Heart right ventricle (tissue), 16 donors: ENCODE measurements around the gene UBE2C. TPM values are rescaled to one million over a fixed set of nuclear protein-coding genes. Genes with fewer than 3 reads are reported as not detected.

Experiments
- ATAC-seq, 8 donors: fragments of 200-7000 bp; cut with Tn5 transposase; one replicate each; pipeline ENCODE4 v1.9.1; 2020; ENCODE audit warnings: mild to moderate bottlenecking in 8 of 8, moderate library complexity in 8 of 8, moderate number of reproducible peaks in 1 of 8
- DNase-seq, 2 donors: peaks; one replicate each; pipeline ENCODE4 v3.0.0-alpha.2; 2020
- H3K27ac ChIP-seq, 10 donors: fragments of 200-600 bp; sonication (generic) in 2 of 10; one replicate each; pipeline versions ENCODE4 v1.5.0 to v1.8.0; 2020 to 2022; ENCODE audit warnings: mild to moderate bottlenecking in 3 of 10
- H3K27me3 ChIP-seq, 7 donors: fragments of 200-600 bp; one replicate each; pipeline ENCODE4 v1.8.0; 2021 to 2022; ENCODE audit warnings: mild to moderate bottlenecking in 2 of 7
- H3K36me3 ChIP-seq, 9 donors: fragments of 200-600 bp; sonication (generic) in 1 of 9; one replicate each; pipeline versions ENCODE4 v1.5.0 to v1.8.0; 2020 to 2022; ENCODE audit warnings: mild to moderate bottlenecking in 2 of 9
- H3K4me1 ChIP-seq, 9 donors: fragments of 200-600 bp; sonication (generic) in 1 of 9; one replicate each; pipeline versions ENCODE4 v1.5.0 to v1.8.0; 2020 to 2022; ENCODE audit warnings: mild to moderate bottlenecking in 4 of 9
- H3K4me3 ChIP-seq, 10 donors: fragments of 200-600 bp; sonication (generic) in 2 of 10; one replicate each; pipeline versions ENCODE4 v1.5.0 to v1.8.0; 2020 to 2022; ENCODE audit warnings: mild to moderate bottlenecking in 7 of 10, moderate library complexity in 2 of 10
- H3K9me3 ChIP-seq, 11 donors: fragments of 200-600 bp in 10 of 11; sonication (generic) in 2 of 11; one replicate each; pipeline versions ENCODE4 v1.5.0 to v1.8.0; 2013 to 2022; ENCODE audit warnings: mild to moderate bottlenecking in 2 of 11, control low read depth in 1 of 11, moderate library complexity in 1 of 11
- CTCF ChIP-seq, 9 donors: fragments of 200-600 bp; sonication (generic) in 2 of 9; IDR thresholded peaks; one replicate each; pipeline versions ENCODE4 v1.5.0 to v1.8.0; 2021 to 2022; ENCODE audit warnings: antibody characterized with exemption in 9 of 9, mild to moderate bottlenecking in 5 of 9, moderate library complexity in 1 of 9
- WGBS, 2 donors: extraction: QIAGEN DNeasy Blood & Tissue Kit; methylation state at CpG; one replicate each; pipeline ENCODE4 v1.1.7; 2013; ENCODE audit warnings: inconsistent platforms in 1 of 2; 5-methylcytosine and 5-hydroxymethylcytosine counted together
- intact Hi-C, 10 donors: fragments of 100-400 bp; cut with DNase I; formaldehyde crosslinking; loops; one replicate each; pipeline versions ENCODE4 v1.11.1 to v1.14.2; 2022
- polyA plus RNA-seq, 2 donors: library from polyadenylated mRNA; stranded (reverse); fragments of 200-250 nt; gene quantifications; one replicate each; pipeline ENCODE4 v1.2.3, GENCODE V29; 2013
- total RNA-seq, 10 donors: library from RNA; stranded (reverse); fragmentation: NEBNext Ultra II Directional in 3 of 10; extraction: Animal tissue kit (Norgen Biotek cat#: 25700) in 3 of 10; gene quantifications; one replicate each; pipeline versions ENCODE4 v1.2.1 to v1.2.4, GENCODE V29; 2021 to 2023
- donor health status: Arrhythmogenic right ventricular cardiomyopathy.
- donor health status: ischemic (EF 13 %, LVEDD 7.1; RV severe dilation, severe dysfunction).
- donor health status: healthy with polysubstance abuse.
- donor health status: DM: no; HTN: yes; CAD: no.
- donor health status: DM: no; HTN: no; CAD: no.
- donor health status: ischemic (EF 25% LVEDD 6.9; RV normal size, moderate dysfunction).
- donor health status: ischemic (EF 25% LVEDD 5.7; RV mildly dilated, moderate dysfunction).
- donor health status: healthy.
- donor health status: DM: yes; HTN: yes; CAD: no.
- donor health status: Ischemic cardiomyopathy.
- donor health status: ischemic (EF 35%, LVEDD 5.7; RV mildly dilated, moderate dysfunction).
- donor health status: nonischemic (EF 11% LVEDD 7.7; RV severe dilation, severe dysfunction).
- donor health status: DM: yes; HTN: yes; CAD: no.
- donor health status: PGD.
- donor health status: ischemic (EF 29% LVEDD 5.4; RV normal size, mild dysfunction).
- donor health status: nonischemic (EF 23%, LVEDD 6.1; RV moderate dilation, normal function).

UBE2C gene
- total and polyA plus RNA-seq, 12 donors, result 0.37 to 8.6 (median 1.1) TPM; not detected in 2

GRCh38 chr20:45848421-45848820 is 36.0 kb downstream of the UBE2C start:
- H3K36me3 ChIP-seq, result peaks cover 6 to 100% (median 26%) of the 10 kb centered on the region in 9 donors
- no peak overlapping the region for H3K4me3 ChIP-seq
- H3K4me1 ChIP-seq, result peaks cover 0 to 15% (median 2%) of the 10 kb centered on the region in 9 donors
- ATAC-seq (peak in 1 of 8 donors; percentile 6), DNase-seq (no peak)
- WGBS, 2 donors, result 94 to 96% methylated on average over 8 of the region's 8 CpGs
- intact Hi-C loops, result no loop called here
- TF ChIP-seq CTCF (IDR thresholded peaks at IDR 0.05), result no peak
- no peaks in the 10 kb centered on the region for H3K27me3 ChIP-seq
- H3K27ac ChIP-seq, result no peak overlapping the region
- no peaks in the 10 kb centered on the region for H3K9me3 ChIP-seq

- WGBS, 2 donors, result 88 to 92% methylated on average over 8 of the region's 8 CpGs
- Histone ChIP-seq H3K27ac (no peak overlapping the region), H3K27me3 (no peaks in the 10 kb centered on the region), H3K36me3 (peaks cover 3 to 100% (median 20%) of the 10 kb centered on the region in 9 donors), H3K4me1 (peaks cover 0 to 11% (median 0%) of the 10 kb centered on the region in 9 donors), H3K4me3 (no peak overlapping the region), H3K9me3 (no peaks in the 10 kb centered on the region)
- intact Hi-C loops, result no loop called here
- ATAC-seq (no peak), DNase-seq (no peak)
- TF ChIP-seq CTCF (IDR thresholded peaks at IDR 0.05), result no peak
Measured at GRCh38 chr20:45848969-45849582, 36.6 kb downstream of the UBE2C start.

GRCh38 chr20:45850238-45850637 is 37.8 kb downstream of the UBE2C start:
- DNase-seq (no peak), ATAC-seq (no peak)
- H3K9me3 ChIP-seq, result no peaks in the 10 kb centered on the region
- TF ChIP-seq CTCF (IDR thresholded peaks at IDR 0.05), result no peak
- intact Hi-C loops, result no loop called here
- 94 to 100% methylated on average over 2 of the region's 2 CpGs for WGBS, 2 donors
- peak overlapping the region in 2 of 10 donors; percentile 4 to 13 for H3K27ac ChIP-seq
- peaks cover 3 to 18% (median 8%) of the 10 kb centered on the region in 9 donors for H3K4me1 ChIP-seq
- no peak overlapping the region for H3K4me3 ChIP-seq
- H3K36me3 ChIP-seq, result peaks cover 0 to 98% (median 12%) of the 10 kb centered on the region in 9 donors
- H3K27me3 ChIP-seq, result no peaks in the 10 kb centered on the region

- H3K27ac ChIP-seq, result peak overlapping the region in 7 of 10 donors; percentile 4 to 41 (median 18)
- peaks cover 0 to 91% (median 7%) of the 10 kb centered on the region in 9 donors for H3K36me3 ChIP-seq
- DNase-seq, result no peak
- H3K9me3 ChIP-seq, result no peaks in the 10 kb centered on the region
- TF ChIP-seq CTCF (IDR thresholded peaks at IDR 0.05), result no peak
- H3K4me3 ChIP-seq, result no peak overlapping the region
- intact Hi-C loops, result no loop called here
- H3K4me1 ChIP-seq, result peaks cover 7 to 25% (median 15%) of the 10 kb centered on the region in 9 donors
- 65 to 67% methylated on average over 1 of the region's 1 CpG for whole genome bisulfite sequencing, 2 donors
- no peaks in the 10 kb centered on the region for H3K27me3 ChIP-seq
- ATAC-seq, result peak in 4 of 8 donors; percentile 40 to 75 (median 56)
Measured at GRCh38 chr20:45850926-45851325, 38.5 kb downstream of the UBE2C start.
